GM12872 (cell line): Measurements from ENCODE around the gene TIMP1.

Experiments used
- TF ChIP-seq, protein P1 (sequence below): IDR thresholded peaks from 3 replicates; pipeline ENCODE4 v1.5.1; 2011; ENCODE audit warnings: low read depth, mild to moderate bottlenecking, low read length, moderate library complexity; ENCODE audit not compliant: insufficient read depth

TIMP1 gene

DNA sequence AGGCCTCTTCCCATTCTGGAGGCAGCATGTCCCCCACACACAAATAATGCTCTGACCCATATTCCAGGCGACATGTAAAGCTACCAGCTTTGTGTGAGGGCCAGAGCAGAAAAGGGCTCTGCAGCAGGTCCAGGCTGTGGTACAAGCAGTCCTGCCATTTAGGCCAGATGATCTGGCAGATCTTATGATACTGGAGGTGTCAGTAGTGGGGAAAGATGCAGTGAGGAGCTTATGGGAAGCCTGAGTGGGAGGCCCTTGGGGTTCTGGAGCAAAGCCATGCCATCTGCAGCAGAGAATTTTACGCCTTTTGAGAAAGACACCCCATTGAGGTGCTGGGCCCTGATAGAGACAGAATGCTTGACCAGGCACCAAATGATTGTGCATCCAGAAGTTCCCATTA lies 29.7 kb downstream of the TIMP1 start:
- TF ChIP-seq, protein P1, sequence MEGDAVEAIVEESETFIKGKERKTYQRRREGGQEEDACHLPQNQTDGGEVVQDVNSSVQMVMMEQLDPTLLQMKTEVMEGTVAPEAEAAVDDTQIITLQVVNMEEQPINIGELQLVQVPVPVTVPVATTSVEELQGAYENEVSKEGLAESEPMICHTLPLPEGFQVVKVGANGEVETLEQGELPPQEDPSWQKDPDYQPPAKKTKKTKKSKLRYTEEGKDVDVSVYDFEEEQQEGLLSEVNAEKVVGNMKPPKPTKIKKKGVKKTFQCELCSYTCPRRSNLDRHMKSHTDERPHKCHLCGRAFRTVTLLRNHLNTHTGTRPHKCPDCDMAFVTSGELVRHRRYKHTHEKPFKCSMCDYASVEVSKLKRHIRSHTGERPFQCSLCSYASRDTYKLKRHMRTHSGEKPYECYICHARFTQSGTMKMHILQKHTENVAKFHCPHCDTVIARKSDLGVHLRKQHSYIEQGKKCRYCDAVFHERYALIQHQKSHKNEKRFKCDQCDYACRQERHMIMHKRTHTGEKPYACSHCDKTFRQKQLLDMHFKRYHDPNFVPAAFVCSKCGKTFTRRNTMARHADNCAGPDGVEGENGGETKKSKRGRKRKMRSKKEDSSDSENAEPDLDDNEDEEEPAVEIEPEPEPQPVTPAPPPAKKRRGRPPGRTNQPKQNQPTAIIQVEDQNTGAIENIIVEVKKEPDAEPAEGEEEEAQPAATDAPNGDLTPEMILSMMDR = no peak

- TF ChIP-seq, protein P1 = no peak
These were observed 30.2 kb downstream of the TIMP1 start for GRCh38 chrX:47612418-47612817.

DNA sequence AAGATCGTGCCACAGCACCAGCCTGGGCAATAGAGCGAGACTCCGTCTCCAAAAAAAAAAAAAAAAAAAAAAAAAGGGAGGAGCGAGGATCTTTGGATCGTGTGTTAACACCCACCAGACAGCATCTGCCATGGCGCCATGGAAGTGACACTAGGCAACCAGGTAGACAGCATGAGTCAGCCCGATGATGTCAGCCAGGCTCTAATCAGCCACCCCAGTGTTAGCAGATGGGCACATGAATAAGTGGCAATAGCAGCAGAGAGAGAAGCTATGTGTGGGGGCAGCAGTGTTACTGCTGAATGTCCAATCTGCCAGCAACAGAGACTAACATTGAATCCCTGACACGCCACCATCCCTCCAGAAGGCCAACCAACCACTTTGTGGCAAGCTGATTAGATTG lies 30.8 kb downstream of the TIMP1 start:
- TF ChIP-seq, protein P1 = no peak

DNA sequence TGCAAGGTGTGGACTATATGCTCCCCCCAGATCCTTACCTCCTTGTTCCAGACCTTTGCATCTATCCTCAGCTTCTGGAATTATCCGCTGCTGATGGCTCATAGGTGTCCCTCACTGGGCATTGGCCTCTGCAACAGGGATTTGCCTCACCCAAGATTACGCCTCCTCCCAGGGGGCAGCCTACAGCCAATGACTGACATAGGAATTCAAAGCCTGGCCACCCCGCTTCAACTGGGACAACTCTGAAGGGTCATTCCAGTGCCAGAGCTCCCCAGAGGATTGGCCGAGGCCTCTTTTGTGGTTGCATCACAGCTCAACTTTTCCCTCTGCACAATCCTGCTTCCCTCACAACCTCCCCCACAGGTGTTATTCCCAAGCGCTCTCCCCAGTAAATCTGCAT lies 32.4 kb downstream of the TIMP1 start:
- TF ChIP-seq, protein P1 = no peak

- TF ChIP-seq, protein P1 = no peak
These were observed 36.8 kb downstream of the TIMP1 start for GRCh38 chrX:47618923-47619485.

DNA sequence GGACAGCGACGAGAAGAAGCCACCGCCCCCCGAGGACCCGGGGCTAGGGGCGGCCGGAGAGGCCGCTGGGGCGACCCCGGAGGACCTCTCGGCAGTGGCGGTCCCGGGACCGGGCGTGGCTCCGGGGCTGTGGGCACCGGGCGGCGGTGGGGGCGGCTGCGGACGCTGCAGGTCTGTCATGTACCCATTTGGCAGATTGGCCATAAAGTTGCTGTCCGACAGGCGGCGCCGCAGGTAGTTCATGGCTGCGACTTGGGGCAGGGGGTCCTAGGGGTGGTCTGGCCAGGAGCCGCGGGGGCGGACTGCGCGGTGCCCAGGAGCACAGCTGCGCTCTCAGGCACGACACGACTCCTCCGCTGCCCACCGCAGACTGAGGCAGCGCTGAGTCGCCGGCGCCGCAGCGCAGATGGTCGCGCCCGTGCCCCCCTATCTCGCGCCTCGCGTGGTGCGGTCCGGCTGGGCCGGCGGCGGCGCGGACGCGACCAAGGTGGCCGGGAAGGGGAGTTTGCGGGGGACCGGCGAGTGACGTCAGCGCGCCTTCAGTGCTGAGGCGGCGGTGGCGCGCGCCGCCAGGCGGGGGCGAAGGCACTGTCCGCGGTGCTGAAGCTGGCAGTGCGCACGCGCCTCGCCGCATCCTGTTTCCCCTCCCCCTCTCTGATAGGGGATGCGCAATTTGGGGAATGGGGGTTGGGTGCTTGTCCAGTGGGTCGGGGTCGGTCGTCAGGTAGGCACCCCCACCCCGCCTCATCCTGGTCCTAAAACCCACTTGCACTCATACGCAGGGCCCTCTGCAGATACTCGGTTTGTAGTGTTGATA lies 37.5 kb downstream of the TIMP1 start, which contains the start of gene SYN1:
Gene SYN1 (minus strand): TSS at position 372 of the 817 bp plus-strand sequence. CDS start 129 bp downstream, at position 243.
- TF ChIP-seq, protein P1 = no peak; the same call in 2 of the 3 replicates

- TF ChIP-seq, protein P1 = no peak
These were observed 38.1 kb downstream of the TIMP1 start for GRCh38 chrX:47620303-47620685.
